Neural cell (in vitro differentiated cells): ENCODE results near the gene LY6G6D.

Experiments used
- EP300 ChIP-seq: fragments of 450-650 bp; conservative IDR thresholded peaks from 2 replicates; pipeline ENCODE4 v1.6.1; 2014; ENCODE audit warnings: antibody characterized with exemption, mild to moderate bottlenecking, moderate library complexity; ENCODE audit not compliant: poor library complexity, severe bottlenecking
- EZH2 ChIP-seq: fragments of 200-600, 300-800 bp; shearing (Covaris generic), sonication (generic); IDR thresholded peaks from 2 replicates; pipeline ENCODE4 v1.6.1; 2014; ENCODE audit warnings: antibody characterized with exemption, low read length, borderline replicate concordance, mild to moderate bottlenecking; ENCODE audit not compliant: insufficient read depth, poor library complexity, severe bottlenecking
- POLR2AphosphoS5 ChIP-seq: IDR thresholded peaks from 2 replicates; pipeline ENCODE4 v1.6.1; 2012
- REST ChIP-seq: IDR thresholded peaks from 2 replicates; pipeline ENCODE4 v1.6.1; 2012; ENCODE audit warnings: borderline replicate concordance
- SMC3 ChIP-seq: fragments of 450-650 bp; conservative IDR thresholded peaks from 2 replicates; pipeline ENCODE4 v1.6.1; 2014; ENCODE audit warnings: antibody characterized with exemption, mild to moderate bottlenecking, moderate library complexity; ENCODE audit not compliant: poor library complexity
- TAF1 ChIP-seq: IDR thresholded peaks from 2 replicates; pipeline ENCODE4 v1.6.1; 2012; ENCODE audit warnings: low read depth
- TF ChIP-seq, protein P1 (sequence below): fragments of 450-650 bp; IDR thresholded peaks from 2 replicates; pipeline ENCODE4 v1.5.1; 2014; ENCODE audit warnings: antibody characterized with exemption, mild to moderate bottlenecking, moderate library complexity; ENCODE audit not compliant: poor library complexity, severe bottlenecking

GRCh38 chr6:31666337-31666965 is 48.7 kb upstream of the LY6G6D start:
- TF ChIP-seq, protein P1, sequence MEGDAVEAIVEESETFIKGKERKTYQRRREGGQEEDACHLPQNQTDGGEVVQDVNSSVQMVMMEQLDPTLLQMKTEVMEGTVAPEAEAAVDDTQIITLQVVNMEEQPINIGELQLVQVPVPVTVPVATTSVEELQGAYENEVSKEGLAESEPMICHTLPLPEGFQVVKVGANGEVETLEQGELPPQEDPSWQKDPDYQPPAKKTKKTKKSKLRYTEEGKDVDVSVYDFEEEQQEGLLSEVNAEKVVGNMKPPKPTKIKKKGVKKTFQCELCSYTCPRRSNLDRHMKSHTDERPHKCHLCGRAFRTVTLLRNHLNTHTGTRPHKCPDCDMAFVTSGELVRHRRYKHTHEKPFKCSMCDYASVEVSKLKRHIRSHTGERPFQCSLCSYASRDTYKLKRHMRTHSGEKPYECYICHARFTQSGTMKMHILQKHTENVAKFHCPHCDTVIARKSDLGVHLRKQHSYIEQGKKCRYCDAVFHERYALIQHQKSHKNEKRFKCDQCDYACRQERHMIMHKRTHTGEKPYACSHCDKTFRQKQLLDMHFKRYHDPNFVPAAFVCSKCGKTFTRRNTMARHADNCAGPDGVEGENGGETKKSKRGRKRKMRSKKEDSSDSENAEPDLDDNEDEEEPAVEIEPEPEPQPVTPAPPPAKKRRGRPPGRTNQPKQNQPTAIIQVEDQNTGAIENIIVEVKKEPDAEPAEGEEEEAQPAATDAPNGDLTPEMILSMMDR = no peak
- no peak for TF ChIP-seq EP300
- TF ChIP-seq SMC3 = no peak
- TF ChIP-seq POLR2AphosphoS5 = no peak
- no peak for TF ChIP-seq TAF1
- TF ChIP-seq EZH2 = no peak
- no peak for TF ChIP-seq REST
